HG02852 (cell line): Measurements from ENCODE around the gene GCK.

Experiments
- ATAC-seq: cut with Tn5 transposase; IDR thresholded peaks from one replicate; pipeline ENCODE4 v1.9.1; 2021; ENCODE audit warnings: mild to moderate bottlenecking, moderate library complexity; ENCODE audit not compliant: unreplicated experiment

Gene GCK

GRCh38 chr7:44189286-44189992, at the start of gene GCK:
GCK (minus strand) TSS chr7:44189439; CDS start chr7:44188953, 486 bp downstream.
- no peak for ATAC-seq

GRCh38 chr7:44238116-44238695, 49.0 kb upstream of the GCK start:
- ATAC-seq, result no peak

DNA sequence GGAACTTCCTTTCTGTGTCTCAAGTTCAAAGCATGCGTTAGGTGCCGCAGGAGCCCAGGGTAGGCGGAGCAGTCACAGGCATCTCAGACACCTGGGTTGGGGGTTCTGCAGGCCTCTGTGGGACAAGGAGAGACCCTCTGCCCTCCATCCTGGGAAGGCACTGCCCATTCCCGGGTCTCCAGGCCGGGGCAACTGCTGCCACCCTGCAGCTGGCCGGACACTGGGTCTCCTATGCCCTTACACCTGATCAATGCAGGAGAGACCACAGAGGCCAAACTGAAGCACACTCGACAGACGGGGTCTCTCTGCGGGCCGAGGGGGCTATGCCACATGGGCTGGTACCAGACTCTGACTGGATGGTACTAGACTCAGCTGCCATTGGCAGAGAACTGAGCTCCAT, 48.5 kb upstream of the GCK start:
- ATAC-seq, result no peak

GRCh38 chr7:44236333-44236728, 47.1 kb upstream of the GCK start:
- no peak for ATAC-seq

DNA sequence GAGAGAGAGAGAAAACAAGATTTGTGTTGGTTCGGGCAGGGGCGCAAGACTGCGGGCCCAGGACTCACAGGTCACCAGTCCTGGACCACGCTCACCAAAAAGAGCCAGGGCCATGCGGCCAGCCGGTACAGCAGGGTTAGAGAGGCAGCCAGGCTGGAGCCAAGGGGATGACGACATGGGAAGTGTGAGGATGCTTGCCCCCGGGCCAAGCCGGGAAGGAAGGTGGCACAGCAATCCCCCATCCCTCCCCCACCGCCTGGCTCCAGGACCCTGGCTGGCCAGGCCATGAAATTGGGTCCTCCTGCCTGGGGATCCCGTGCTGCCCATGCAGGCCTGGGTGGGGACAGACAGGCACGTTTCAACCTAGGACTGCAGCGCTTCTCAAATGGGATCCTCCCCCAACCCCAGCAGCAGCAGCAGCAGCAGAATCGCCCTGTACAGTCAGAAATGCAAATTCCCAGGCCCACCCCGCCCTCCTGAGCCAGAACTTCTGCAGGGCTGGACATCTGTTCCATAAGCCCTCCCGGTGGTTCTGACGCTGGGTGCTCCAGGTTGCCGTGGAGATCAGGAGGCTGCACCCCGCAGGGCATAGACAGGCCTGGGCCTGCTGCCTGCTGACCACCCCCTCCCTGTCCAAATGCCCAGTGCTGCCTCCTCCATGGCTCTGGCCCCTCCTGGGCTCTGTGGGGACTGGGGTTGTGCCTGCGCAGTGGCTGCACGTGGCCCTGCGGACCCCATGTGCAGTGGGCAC, 46.5 kb upstream of the GCK start:
- no peak for ATAC-seq

DNA sequence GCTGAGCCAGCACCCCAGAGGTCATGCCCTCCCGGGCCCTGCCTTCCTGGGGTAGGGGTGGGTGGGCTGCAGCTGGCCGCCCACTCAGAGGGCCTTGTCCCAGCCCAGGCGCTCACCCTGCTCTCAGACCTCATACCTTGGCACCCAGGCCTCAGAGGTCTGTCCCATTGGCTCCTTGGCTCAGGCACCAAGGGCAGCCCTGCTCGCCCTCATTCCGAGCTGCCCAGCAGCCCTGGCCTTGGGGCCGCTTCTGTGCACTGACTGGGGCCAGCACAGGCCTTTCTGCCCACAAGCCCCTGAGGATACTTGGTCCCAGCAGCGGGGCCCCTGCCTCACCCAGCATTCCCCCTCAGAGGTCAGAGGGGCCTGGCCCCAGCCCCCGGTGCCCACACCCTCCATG, 45.8 kb upstream of the GCK start:
- ATAC-seq, result no peak

DNA sequence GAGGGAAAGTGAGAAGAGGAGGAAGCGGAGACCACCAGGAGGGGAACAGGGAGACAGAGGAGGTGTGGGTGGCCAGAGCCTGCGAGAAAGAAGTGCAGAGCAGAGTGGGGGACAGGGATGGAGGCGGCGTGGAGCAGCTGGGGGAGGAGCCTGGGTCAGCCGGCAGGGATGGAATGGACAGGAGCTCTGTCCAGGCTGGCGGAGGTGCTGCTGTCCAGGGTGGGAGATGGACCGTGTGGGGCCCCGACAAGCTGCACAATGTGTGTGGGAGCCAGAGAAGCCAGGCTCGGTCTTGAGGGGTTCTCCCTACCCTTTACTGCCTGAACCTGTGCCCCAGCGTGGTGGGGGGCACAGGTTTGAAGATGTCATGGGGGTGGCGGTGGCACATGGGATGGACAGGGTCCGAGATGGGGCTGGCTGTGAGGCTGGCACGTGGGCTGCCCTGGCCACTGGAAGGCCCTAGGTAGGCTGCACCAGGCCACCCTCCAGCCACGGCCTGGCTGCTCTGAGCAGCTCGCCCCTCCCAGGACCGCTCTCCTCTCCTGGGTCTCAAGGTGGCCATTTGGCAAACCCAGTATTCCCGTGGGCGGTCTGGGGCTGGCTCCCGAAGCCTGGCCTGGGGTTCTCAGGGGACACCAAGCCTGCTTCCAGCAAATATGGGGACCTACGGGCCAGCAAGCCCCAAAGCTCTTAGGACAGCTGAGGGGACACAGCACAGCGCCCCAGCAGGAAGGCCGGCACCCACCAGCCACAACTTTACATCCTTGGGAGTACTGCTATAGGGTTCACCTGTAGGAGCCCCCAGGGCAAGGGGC, 43.9 kb upstream of the GCK start:
- no peak for ATAC-seq

DNA sequence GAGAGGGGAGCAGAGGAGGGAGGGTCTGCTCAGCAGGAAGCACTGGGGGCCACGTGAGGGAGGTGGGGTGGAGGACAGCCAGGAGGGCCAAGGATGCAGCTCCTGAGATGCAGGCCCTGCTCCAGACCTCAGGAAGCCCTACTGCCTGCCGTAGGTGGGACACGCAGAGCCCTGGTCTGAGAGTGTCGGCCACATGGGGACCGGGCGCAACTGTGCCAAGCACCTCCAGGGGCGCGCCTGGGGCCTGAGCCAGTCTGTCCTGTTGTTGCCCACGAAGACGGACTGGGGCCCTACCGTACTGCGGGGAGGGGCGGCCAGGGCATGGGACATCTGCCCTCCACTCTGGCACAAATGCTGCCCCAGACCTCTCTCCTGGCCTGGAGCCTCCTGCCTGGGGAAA, 43.2 kb upstream of the GCK start:
- ATAC-seq, result no peak

DNA sequence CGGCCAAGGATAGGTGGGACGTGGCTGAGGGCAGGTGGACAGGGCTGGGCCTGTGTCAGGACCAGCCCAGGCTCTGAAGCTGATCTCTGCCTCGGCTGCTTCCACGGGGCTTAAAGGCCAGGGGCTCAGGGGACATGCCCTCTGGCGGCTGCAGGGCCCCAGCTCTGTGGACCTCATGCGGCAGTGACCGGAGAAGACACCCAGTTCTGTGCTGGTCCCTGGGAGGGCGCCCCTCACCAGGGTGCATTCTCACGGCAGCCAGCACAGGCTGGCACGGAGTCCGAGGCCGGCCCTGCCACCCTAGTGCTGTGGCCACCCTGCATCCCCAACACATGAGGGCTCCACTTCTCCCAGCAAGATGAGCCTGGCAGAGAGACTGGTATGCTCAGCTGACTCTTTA, 41.8 kb upstream of the GCK start:
- no peak for ATAC-seq

- no peak for ATAC-seq
Observed at GRCh38 chr7:44230286-44230685, 41.0 kb upstream of the GCK start.

GRCh38 chr7:44229546-44230105, 40.4 kb upstream of the GCK start:
- ATAC-seq, result no peak

- ATAC-seq, result no peak
Observed at GRCh38 chr7:44228571-44229350, 39.5 kb upstream of the GCK start.

DNA sequence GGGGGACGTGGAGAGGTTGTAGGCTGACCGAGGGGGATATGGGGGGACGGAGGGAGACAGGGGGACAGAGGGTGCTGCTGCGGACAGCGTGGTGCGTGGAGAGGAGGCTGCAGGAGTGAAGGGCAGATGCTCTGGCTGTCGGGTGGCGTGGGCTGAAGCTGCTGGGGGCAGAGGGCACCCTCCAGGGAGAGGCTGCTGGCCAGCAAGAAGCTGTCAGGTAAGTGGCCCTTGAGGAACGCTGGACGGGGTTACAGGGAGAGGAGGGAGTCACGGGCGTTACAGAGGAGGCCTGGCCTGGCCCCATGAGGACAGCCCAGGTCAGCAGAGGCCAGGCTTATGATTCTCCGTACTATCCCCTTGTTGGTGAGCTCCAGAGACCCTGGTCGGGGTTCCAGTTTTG, 38.7 kb upstream of the GCK start:
- ATAC-seq, result no peak

DNA sequence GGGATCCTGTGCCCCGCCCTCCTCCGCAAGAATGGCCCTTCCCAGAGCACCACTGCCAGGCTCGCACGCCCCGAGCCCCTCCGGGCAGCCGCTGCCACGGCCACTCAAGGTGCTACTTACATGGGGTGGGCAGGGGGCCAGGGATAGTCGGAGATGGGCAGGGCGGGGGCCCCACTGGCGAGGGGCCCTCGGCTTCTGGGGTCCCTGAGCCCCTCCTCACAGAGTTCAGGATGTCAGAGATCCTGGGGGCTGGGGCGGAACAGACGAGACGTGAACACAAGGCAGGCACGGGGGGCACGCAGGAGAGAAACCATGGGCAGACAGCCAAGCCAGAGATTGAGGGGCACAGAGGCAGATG, 37.1 kb upstream of the GCK start:
- ATAC-seq, result no peak

DNA sequence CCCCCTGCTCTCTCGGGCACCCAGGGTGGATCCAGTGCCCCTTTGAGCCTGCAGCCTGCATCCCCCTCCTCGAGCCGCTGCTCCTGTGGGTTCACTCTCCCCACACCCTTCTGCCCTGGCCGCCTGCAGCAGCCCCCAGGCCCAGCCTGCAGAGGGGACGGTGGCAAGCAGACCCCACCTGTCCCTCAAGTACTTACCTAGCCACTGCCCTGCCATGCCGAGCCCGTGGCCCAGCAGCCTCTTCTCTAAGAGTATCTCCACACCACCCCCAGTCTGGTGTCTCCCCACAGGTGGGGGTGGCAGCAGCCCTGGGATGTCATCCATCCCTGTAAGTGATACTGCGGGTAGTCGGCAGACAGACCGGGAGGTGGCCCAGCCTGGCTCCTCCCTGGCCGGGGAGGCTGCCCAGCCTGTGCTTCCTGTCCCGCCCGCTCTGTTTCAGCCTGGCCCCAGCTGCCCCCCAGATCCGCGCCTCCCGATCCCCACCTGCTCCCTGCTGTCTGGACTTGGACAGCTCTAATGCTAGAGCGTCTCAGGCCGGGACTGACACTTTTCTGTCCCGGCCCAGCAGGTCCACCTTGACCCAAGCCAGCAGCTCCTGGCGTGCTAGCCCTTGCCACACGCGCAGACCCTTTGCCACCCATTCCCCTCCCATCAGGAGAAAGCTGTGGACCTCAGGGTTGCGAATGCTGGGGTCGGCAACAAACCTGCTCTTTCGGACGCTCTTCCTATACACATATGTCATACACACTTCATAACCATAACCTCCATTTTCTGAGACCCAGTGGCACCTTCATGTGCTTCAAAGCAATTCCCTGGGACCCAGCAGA, 36.5 kb upstream of the GCK start:
- ATAC-seq, result no peak

GRCh38 chr7:44224974-44225565, 35.8 kb upstream of the GCK start:
- no peak for ATAC-seq

GRCh38 chr7:44224080-44224973, 35.1 kb upstream of the GCK start:
- ATAC-seq, result no peak
